WTC11 (cell line): ENCODE data around the gene S100P. TPM values are rescaled to one million over a fixed set of nuclear protein-coding genes. Genes with fewer than 3 reads are reported as not detected.

Source experiments
- ATAC-seq: fragments of 200-7000 bp; cut with Tn5 transposase; 2 replicates; pipeline ENCODE4 v1.10.0; 2021; ENCODE audit warnings: mild to moderate bottlenecking, moderate library complexity
- CTCF ChIA-PET: fragments of 300-600 bp; sonication (Branson Sonifier 250); formaldehyde crosslinking; loops from one replicate; lab custom pipeline; 2021; ENCODE audit warnings: antibody characterized with exemption; lab: Charles Lee
- POLR2A ChIA-PET: fragments of 350-600 bp; sonication (Branson Sonifier 250); formaldehyde crosslinking; loops from one replicate; lab custom pipeline; 2021; ENCODE audit warnings: antibody characterized with exemption; lab: Charles Lee
- DNase-seq: peaks from one replicate; pipeline ENCODE4 v3.0.0; 2021; ENCODE audit warnings: low spot score
- H3K27ac Mint-ChIP-seq: 2 replicates; pipeline ENCODE4 v1.8.0; 2021; ENCODE audit warnings: mixed read lengths
- H3K27me3 Mint-ChIP-seq: 2 replicates; pipeline ENCODE4 v1.8.0; 2021; ENCODE audit warnings: low read depth, mild to moderate bottlenecking, moderate library complexity, mixed read lengths
- H3K36me3 Mint-ChIP-seq: 2 replicates; pipeline ENCODE4 v1.8.0; 2021; ENCODE audit warnings: mixed read lengths
- H3K4me1 Mint-ChIP-seq: 2 replicates; pipeline ENCODE4 v1.8.0; 2022; ENCODE audit warnings: mixed read lengths
- H3K4me3 Mint-ChIP-seq: 2 replicates; pipeline ENCODE4 v1.8.0; 2021; ENCODE audit warnings: mild to moderate bottlenecking, moderate library complexity, mixed read lengths
- H3K9me3 Mint-ChIP-seq: 2 replicates; pipeline ENCODE4 v1.8.0; 2021; ENCODE audit warnings: mixed read lengths
- ERG ChIP-seq: fragments of 250-450 bp; sonication (Bioruptor Pico); IDR thresholded peaks from 2 replicates; pipeline ENCODE4 v1.8.0; 2021; ENCODE audit warnings: mild to moderate bottlenecking
- FOXJ3 ChIP-seq: sonication (generic); formaldehyde crosslinking; IDR thresholded peaks from 2 replicates; pipeline ENCODE4 v1.9.0; 2021; ENCODE audit warnings: missing genetic modification reagents, mild to moderate bottlenecking, borderline replicate concordance
- GRHL2 ChIP-seq: fragments of 250-450 bp; sonication (Bioruptor Pico); IDR thresholded peaks from 2 replicates; pipeline ENCODE4 v1.8.0; 2022; ENCODE audit warnings: mild to moderate bottlenecking, moderate library complexity; ENCODE audit not compliant: insufficient replicate concordance, severe bottlenecking
- MAX ChIP-seq: sonication (generic); formaldehyde crosslinking; IDR thresholded peaks from 2 replicates; pipeline ENCODE4 v1.8.0; 2022; ENCODE audit warnings: mild to moderate bottlenecking, missing genetic modification reagents
- NFATC4 ChIP-seq: fragments of 250-450 bp; sonication (Bioruptor Pico); IDR thresholded peaks from 2 replicates; pipeline ENCODE4 v1.9.0; 2021; ENCODE audit warnings: mild to moderate bottlenecking
- OVOL2 ChIP-seq: fragments of 250-450 bp; sonication (Bioruptor Pico); IDR thresholded peaks from 2 replicates; pipeline ENCODE4 v1.9.0; 2021; ENCODE audit warnings: mild to moderate bottlenecking, borderline replicate concordance
- RELA ChIP-seq: sonication (generic); formaldehyde crosslinking; IDR thresholded peaks from 2 replicates; pipeline ENCODE4 v1.8.1; 2022; ENCODE audit warnings: missing genetic modification reagents, mild to moderate bottlenecking, borderline replicate concordance
- RORB ChIP-seq: fragments of 250-450 bp; sonication (Bioruptor Pico); IDR thresholded peaks from 2 replicates; pipeline ENCODE4 v1.9.0; 2021; ENCODE audit warnings: mild to moderate bottlenecking
- SP1 ChIP-seq: sonication (generic); formaldehyde crosslinking; conservative IDR thresholded peaks from 2 replicates; pipeline ENCODE4 v1.8.1; 2022; ENCODE audit warnings: missing genetic modification reagents
- TEAD1 ChIP-seq: sonication (generic); formaldehyde crosslinking; IDR thresholded peaks from 2 replicates; pipeline ENCODE4 v1.8.0; 2022; ENCODE audit warnings: mild to moderate bottlenecking, missing genetic modification reagents
- ZBTB21 ChIP-seq: sonication (generic); formaldehyde crosslinking; IDR thresholded peaks from 2 replicates; pipeline ENCODE4 v1.8.1; 2023; ENCODE audit warnings: mild to moderate bottlenecking, missing genetic modification reagents, borderline replicate concordance
- ZNF671 ChIP-seq: fragments of 250-450 bp; sonication (Bioruptor Pico); IDR thresholded peaks from 2 replicates; pipeline ENCODE4 v1.8.0; 2021; ENCODE audit warnings: mild to moderate bottlenecking
- ZSCAN18 ChIP-seq: fragments of 250-450 bp; sonication (Bioruptor Pico); IDR thresholded peaks from 2 replicates; pipeline ENCODE4 v2.1.2; 2022; ENCODE audit warnings: mild to moderate bottlenecking, moderate library complexity
- total RNA-seq: library from RNA; stranded (reverse); gene quantifications from 3 replicates; pipeline ENCODE4 v1.2.3, GENCODE V29; 2021
- TF ChIP-seq, protein P1 (sequence below): sonication (generic); formaldehyde crosslinking; IDR thresholded peaks from 2 replicates; pipeline ENCODE4 v1.8.1; 2022; ENCODE audit warnings: low read depth, missing genetic modification reagents, borderline replicate concordance
- TF ChIP-seq, protein P2 (sequence below): sonication (generic); formaldehyde crosslinking; IDR thresholded peaks from 2 replicates; pipeline ENCODE4 v1.8.0; 2022; ENCODE audit warnings: mild to moderate bottlenecking, missing genetic modification reagents

S100P gene
- total RNA-seq, 1 experiment from 2014 or later, result not detected

- no peak for ATAC-seq
- Mint-ChIP-seq H3K4me1 (peaks cover 2% of the 10 kb centered on the region; the same call in 1 of the 2 replicates), H3K36me3 (no peaks in the 10 kb centered on the region), H3K27me3 (peaks cover 61% of the 10 kb centered on the region), H3K4me3 (no peak overlapping the region), H3K9me3 (no peaks in the 10 kb centered on the region), H3K27ac (no peak overlapping the region)
- ChIA-PET POLR2A (no interaction called here), CTCF (no interaction called here)
- TF ChIP-seq GRHL2 (CRISPR knock-in tag) (no peak), ZNF671 (CRISPR knock-in tag) (no peak), RELA (CRISPR knock-in tag) (no peak), ERG (no peak), NFATC4 (CRISPR knock-in tag) (no peak), SP1 (CRISPR knock-in tag) (no peak), MAX (CRISPR knock-in tag) (no peak), ZSCAN18 (CRISPR knock-in tag) (no peak), ZBTB21 (CRISPR knock-in tag) (no peak)
- TF ChIP-seq, protein P1, sequence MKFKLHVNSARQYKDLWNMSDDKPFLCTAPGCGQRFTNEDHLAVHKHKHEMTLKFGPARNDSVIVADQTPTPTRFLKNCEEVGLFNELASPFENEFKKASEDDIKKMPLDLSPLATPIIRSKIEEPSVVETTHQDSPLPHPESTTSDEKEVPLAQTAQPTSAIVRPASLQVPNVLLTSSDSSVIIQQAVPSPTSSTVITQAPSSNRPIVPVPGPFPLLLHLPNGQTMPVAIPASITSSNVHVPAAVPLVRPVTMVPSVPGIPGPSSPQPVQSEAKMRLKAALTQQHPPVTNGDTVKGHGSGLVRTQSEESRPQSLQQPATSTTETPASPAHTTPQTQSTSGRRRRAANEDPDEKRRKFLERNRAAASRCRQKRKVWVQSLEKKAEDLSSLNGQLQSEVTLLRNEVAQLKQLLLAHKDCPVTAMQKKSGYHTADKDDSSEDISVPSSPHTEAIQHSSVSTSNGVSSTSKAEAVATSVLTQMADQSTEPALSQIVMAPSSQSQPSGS (CRISPR knock-in tag), result no peak
- TF ChIP-seq, protein P2, sequence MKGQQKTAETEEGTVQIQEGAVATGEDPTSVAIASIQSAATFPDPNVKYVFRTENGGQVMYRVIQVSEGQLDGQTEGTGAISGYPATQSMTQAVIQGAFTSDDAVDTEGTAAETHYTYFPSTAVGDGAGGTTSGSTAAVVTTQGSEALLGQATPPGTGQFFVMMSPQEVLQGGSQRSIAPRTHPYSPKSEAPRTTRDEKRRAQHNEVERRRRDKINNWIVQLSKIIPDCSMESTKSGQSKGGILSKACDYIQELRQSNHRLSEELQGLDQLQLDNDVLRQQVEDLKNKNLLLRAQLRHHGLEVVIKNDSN (CRISPR knock-in tag), result no peak
- DNase-seq, result no peak
Measured at GRCh38 chr4:6660430-6660829, 33.2 kb upstream of the S100P start.

DNA sequence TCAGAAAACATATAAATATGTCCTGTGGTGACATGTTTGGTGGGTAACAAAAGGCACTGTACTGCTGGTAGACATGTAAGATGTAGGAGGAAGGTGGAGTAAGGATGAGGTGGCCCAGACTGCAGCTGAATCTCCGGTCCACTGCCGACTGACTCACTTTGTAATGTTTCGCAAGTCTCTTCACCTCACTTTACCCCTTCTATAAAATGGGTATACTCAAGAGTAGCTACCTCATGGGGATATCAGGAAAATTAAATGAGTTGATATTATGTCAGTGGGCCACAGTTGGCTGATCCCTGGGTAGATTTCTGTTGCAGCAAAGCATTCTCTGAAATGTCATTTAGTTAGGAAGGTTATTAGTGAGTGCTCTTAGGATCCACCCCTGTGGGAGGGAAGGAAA lies 31.1 kb upstream of the S100P start:
- ChIA-PET CTCF (interaction anchor here (2.3 to 3.4 kb wide), 3 partner anchors 11 to 39 kb away, joined by 13 to 56 read pairs (median 17); a partner anchor contains a TSS), POLR2A (interaction anchor here (1.0 kb wide), 1 partner anchor 11 kb away, joined by 5 read pairs; no protein-coding TSS in a partner anchor)
- TF ChIP-seq FOXJ3 (CRISPR knock-in tag) (no peak), OVOL2 (CRISPR knock-in tag) (no peak)
- TF ChIP-seq, all 79 proteins: peak for 0
- no peak for ATAC-seq
- no peak overlapping the region for H3K27ac Mint-ChIP-seq
- DNase-seq, result no peak
- peaks cover 62% of the 10 kb centered on the region for H3K27me3 Mint-ChIP-seq
- no peaks in the 10 kb centered on the region for H3K9me3 Mint-ChIP-seq
- no peak overlapping the region for H3K4me3 Mint-ChIP-seq
- peaks cover 2% of the 10 kb centered on the region; the same call in 1 of the 2 replicates for H3K4me1 Mint-ChIP-seq
- H3K36me3 Mint-ChIP-seq, result no peaks in the 10 kb centered on the region

DNA sequence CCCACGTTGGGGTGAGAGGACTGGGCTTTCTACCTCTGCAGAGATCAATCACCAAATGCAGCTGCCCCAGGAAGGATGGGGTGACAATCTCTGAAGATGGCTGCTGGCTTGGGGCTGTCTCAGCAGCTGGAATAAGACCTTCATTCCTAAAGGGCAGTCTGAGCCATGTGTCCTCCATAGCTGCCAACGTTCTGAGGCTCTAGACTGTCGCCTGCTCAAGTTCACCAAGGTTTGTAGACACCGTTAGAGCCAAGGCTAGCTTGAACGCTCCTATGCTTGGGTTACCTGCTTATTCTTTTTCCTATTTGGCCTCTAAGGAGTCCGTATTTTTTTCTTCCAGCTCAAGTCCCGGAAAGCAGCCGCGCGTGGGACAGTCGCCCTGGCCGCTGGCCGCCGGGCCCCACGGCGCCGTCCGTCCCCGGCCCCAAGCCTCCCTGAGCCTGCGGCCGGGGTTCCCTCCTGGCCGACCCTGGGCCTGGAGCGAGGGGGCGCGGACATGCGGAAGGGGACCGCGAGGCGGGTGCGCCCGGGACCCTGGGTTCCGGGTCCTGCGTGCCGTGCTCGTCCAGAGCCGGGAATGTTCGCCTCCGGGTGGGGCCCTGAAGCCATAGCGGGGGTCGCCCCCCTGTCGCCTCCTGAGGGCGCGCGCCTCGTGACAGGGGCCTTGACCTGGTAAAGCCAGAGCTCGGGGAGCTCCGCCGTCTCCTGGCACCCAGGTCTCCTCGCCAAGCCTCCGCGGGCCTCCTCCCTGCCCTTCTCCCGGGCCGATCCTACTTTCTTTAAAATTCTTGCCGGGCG lies 29.9 kb upstream of the S100P start:
- H3K36me3 Mint-ChIP-seq, result no peaks in the 10 kb centered on the region
- no peaks in the 10 kb centered on the region for H3K4me1 Mint-ChIP-seq
- no peak overlapping the region for H3K27ac Mint-ChIP-seq
- TF ChIP-seq TEAD1, result no peak
- no peak for TF ChIP-seq RORB
- peaks cover 57% of the 10 kb centered on the region for H3K27me3 Mint-ChIP-seq
- CTCF ChIA-PET, result interaction anchor here (0.7 to 3.4 kb wide), 24 partner anchors 10 to 413 kb away, joined by 3 to 56 read pairs (median 5); partner anchors contain the start of gene S100P
- ATAC-seq (peak; percentile 49), DNase-seq (peak; percentile 34)
- peak overlapping the region; percentile 45 for H3K4me3 Mint-ChIP-seq
- POLR2A ChIA-PET, result interaction anchor here (1.2 to 1.4 kb wide), 2 partner anchors 9 to 89 kb away, joined by 3 read pairs; partner anchors contain the start of gene MAN2B2
- H3K9me3 Mint-ChIP-seq, result no peaks in the 10 kb centered on the region
